Cerebellar nuclear complex (tissue), 1 donor: Measurements from ENCODE around the gene ANO1.

Experiments used
- DNase-seq, 2 experiments: peaks; one replicate each; lab custom pipeline; 2025; lab: John Stamatoyannopoulos, UW

The ANO1 gene

GRCh38 chr11:70095541-70096252 is 17.6 kb downstream of the ANO1 start:
- DNase-seq, result no peak

DNA sequence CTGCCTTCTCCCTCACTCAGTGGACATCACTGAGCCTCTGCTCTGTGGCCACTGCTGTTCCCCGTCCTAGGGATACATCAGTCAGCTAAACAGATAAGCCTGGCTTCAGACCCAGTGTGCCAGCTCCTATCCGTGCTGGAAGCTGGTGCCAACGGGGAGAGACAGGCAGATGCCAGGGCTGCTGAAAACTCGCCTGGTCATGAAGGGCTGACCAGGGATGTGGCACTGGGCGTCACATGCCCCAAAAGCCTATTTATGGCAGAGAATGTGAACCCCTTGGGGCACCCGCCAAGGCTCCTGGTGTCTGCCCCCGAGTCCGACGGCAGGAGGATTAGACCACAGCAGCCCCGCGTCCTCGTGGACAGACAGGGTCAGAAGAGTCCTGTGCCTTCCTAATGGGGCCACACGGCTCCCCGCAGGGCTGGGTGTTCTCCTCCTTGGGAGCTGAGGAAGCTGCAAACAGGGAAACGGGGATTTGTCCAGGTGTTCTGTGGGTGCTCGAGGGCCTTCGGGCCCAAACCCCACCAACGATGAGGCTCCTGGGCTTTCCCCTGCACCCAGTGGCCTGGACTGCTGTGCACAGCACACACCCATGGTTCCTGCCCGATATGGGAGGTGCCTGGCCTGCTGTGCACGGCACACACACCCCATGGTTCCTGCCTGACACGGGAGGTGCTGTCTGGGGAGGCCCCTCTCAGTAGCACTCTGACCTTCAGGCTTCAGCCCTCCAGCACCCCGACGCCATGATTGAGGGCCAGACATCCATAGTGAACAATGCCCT is 19.9 kb downstream of the ANO1 start:
- DNase-seq, result no peak

DNA sequence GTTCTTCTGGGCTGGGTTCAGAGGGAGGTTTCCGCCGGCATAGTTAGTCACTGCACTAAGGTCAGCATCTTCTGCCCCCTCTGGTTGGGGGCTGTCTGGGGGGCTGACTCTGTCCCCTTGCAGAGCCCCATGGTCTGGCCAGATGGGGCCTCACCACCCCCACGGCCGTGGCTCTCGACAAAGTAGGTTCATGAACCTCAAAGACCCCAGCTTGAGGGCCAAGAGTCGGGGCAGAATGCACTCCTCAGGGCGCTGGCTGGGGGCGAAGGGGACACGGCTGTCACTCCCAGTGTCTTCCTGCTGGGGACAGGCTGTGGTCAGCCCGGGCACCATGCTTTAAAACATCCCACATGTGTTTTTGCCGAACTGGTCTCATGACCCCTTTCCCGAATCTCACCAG is 20.8 kb downstream of the ANO1 start:
- no peak for DNase-seq

- DNase-seq, result no peak
These were observed 21.6 kb downstream of the ANO1 start for GRCh38 chr11:70099578-70100279.

DNA sequence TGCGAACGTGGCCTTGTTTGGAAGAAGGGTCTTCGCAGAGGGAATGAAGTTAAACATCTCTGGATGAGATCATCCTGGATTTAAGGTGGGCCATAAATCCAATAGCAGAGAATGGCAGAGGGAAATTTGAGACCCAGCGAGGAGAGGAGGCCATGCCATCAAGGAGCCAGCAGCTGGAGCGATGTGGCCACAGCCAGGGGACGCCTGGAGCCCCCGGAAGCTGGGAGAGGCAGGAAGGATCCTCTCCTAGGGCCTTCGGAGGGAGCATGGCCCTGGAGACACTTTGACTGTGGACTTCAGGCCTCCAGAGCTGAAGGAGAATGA is 22.1 kb downstream of the ANO1 start:
- DNase-seq, result no peak

- DNase-seq, result no peak
These were observed 22.7 kb downstream of the ANO1 start for GRCh38 chr11:70100791-70101190.

DNA sequence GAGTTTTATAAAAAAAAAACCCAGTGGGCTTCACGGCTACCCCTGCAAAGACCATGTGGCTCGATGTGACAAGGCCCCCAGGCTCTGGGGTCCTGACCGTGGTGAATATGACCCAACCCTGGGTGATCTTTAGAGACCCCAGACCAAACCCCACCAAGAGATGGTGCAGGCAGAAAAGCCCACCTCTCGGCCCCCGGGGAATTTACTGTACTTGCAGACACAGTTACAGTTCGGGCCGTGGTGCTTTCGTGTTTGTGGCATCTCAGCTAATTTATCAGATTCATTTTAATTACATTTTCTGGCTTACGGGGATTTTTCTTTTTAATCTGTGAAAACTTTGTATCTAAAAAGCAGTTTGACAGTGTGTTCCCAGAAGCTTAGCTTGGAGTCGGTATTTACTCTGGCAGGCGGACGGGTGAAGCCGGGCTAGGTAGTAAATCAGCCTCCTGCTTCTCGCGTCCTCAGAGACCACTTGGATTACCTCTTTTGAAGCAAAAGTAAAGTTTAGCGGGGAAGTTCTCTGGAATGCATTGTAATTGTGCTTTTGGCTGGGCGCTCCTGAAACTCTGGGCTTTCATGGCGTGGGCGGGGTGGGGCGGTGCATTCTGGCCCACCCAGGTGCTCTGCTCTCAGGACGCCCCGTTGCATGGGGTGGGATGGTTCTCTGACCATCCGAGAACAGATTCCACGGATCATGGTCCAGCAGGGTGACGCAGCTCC is 25.3 kb downstream of the ANO1 start:
- DNase-seq, result no peak

GRCh38 chr11:70104419-70104818 is 26.3 kb downstream of the ANO1 start:
- no peak for DNase-seq

GRCh38 chr11:70104961-70105360 is 26.8 kb downstream of the ANO1 start:
- DNase-seq, result no peak

GRCh38 chr11:70105369-70105754 is 27.2 kb downstream of the ANO1 start:
- no peak for DNase-seq

DNA sequence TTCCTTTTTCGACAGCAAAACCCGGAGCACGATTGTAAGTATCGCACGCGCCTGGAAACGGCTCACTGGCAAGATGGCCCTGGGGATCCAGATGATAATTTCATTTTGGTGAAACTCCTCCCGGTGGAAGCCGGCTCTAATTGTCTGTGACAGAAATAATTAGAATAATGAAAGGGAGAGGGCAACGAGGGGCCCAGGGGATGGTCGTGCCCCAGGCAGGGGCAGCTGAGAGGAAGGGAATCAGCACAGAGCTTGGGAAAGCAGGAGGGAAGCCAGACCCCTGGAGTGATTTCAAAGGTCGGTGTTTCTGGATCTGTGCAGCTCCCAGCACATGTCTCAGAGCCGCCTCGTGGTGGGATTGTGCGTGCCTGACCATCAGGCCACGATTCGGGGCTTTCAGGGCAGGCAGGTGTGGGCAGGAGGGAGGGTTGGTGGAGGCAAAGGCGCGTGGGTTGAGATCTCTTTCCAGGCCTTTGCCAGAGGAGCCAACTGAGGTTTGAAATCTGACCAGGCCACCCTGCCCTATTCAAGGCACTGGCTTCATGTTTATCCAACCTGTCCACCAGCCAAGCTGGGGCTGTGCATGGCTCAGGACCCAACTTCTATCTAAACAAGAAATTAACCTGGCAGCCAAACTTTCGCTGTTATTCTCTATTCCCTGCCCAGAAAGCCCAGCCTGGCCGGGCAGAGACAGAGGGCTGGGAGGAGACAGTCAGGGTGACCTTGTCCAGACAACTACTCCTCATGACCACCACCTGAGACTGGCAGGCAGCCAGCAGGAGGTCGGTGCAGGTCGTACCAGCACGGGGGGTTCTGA is 27.8 kb downstream of the ANO1 start:
- no peak for DNase-seq

- no peak for DNase-seq
These were observed 28.6 kb downstream of the ANO1 start for GRCh38 chr11:70106757-70107156.

GRCh38 chr11:70107191-70107590 is 29.1 kb downstream of the ANO1 start:
- no peak for DNase-seq

DNA sequence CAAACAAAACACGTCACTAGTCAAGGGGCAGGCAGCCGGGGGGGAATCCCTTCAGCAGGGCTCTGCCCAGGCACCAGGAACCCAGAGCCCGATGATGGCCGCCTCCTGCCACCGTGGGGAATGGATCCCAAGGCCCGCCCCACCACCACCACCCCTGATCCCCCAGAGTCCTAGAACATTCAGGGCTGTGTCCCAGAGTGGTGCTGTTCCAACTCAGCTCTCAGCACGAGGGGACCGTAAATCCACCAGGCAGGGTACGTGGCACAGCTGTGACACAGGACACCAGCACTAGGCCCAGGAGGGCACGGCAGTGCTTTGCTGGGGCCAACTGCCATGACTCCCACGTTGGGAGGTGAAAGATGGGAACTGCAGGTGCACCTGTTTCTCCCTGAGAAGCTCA is 29.6 kb downstream of the ANO1 start:
- DNase-seq, result no peak

GRCh38 chr11:70108250-70108649 is 30.1 kb downstream of the ANO1 start:
- DNase-seq, result no peak

DNA sequence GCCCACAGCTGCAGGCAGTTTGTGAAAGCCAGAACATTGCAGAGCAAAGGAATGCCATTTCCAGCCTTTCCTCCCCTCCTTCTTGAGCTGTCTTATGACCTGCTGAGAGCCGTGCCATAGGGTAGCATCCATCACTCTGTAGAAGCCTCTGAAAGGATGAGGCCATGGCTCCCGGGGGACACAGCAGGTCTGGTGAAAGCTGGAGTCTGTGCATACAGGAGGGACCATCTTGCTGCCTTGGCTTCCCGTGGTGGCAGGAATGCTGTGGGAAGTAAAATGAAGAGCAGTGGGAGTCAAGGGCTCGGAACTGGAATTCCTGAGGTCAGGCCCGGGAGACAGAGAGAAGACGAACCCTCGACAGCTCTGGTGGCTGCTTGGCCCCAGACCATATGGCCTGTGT is 30.9 kb downstream of the ANO1 start:
- no peak for DNase-seq

DNA sequence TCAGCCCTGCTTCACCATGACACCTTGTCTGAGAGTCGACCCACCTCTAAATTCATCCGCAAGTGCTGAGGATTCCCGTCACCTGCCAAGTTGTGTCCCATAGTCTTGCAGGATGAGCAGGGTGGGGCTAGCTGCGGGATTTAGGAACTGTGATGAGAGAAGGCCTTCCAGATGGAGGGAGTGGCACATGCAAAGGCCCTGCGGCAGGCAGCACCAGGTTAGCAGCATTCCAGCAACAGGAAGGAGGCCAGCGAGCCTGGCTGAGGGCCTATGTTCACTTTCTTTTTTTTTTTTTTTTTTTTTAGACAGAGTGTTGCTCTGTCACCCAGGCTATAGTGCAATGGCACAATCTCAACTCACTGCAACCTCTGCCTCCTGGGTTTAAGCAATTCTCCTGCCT is 31.8 kb downstream of the ANO1 start:
- DNase-seq, result no peak

DNA sequence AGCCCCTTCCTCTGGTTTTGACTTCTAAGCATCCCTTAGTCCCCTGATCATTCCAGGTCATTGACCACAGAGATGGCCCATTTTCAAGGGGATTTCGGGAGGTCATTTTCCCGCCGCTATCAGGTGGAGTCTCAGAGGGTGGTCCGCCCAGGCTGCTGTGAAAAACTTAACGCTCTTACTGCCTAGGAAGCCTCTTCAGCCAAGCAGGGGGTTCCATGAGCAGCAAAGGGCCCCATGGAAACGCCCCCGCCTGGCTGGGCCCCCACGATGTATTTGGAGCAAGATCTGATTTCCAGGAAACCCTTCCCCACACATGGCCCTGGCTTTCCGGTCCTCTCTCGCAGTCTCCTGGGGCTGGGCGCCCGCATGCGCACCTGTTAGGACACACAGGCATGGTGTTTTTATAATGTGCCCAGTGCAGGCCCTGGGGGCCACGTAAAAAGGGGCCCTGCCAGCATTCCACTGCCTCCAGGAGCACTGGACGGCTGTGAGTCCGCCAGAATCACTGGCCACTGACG is 32.5 kb downstream of the ANO1 start:
- DNase-seq, result no peak

- no peak for DNase-seq
These were observed 33.3 kb downstream of the ANO1 start for GRCh38 chr11:70111269-70112016.

DNA sequence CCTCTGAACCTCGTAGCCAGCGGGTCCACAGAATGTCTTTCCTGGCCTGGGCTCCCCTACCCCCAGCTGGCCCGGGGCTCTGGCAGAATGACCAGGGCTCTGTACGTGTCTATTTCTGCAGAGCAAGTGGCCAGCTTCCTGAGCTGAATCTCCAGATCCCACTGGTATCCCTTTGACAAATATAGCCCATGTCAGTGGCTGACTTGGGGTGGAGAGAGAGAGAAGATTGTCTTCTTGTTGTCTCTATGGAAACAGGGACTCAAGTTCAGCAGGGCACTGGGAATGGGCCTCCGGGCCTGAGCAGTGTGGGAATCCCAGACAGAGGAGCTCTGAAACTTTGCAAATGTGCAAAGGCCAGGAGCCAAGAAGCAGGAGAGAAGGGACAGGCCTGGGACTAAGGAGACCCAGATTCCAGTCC is 33.9 kb downstream of the ANO1 start:
- DNase-seq, result no peak

DNA sequence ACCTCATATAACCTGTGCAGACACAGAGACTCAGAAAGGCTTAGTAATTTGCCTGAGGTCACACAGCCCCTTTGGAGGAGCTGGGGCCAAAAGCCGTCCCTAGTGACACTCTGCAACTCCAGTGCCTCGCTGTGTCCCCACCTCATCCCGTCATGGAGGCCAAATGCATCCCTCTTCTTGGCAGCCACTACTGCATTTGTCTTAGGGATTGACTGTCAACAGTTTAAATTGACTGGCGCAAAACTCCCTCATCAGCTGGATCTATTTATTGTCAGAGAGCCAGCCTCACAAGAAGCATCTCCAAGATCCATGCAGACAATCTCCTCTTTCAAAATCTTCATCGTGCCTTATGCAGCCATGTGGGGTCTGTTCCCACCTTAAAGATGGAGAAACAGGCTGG is 35.7 kb downstream of the ANO1 start:
- DNase-seq, result no peak
